IMR-90 (cell line): ENCODE data around the gene KITLG. TPM values are rescaled to one million over a fixed set of nuclear protein-coding genes. Genes with fewer than 3 reads are reported as not detected.

Experiments
- ATAC-seq: fragments of 200-7000 bp; cut with Tn5 transposase; 2 replicates; pipeline ENCODE4 v1.9.1; 2020; ENCODE audit warnings: low read depth, mild to moderate bottlenecking, moderate library complexity
- BruUV-seq: library from RNA; stranded (reverse); fragments of 400-500 nt; replicated peaks from 2 replicates; lab custom pipeline; 2021; lab: Mats Ljungman, UMichigan
- CTCF ChIA-PET: fragments of 300-600 bp; formaldehyde crosslinking; extraction: SDS; loops from one replicate; lab custom pipeline; 2021; ENCODE audit warnings: antibody characterized with exemption; lab: Yijun Ruan, JAX
- POLR2A ChIA-PET: fragments of 300-600 bp; sonication (Branson Sonifier 250); formaldehyde crosslinking; loops from one replicate; lab custom pipeline; 2022; ENCODE audit warnings: antibody characterized with exemption; ENCODE audit not compliant: unreplicated experiment; lab: Charles Lee
- DNase-seq: peaks from one replicate; pipeline ENCODE4 v3.0.0; 2013
- H2AFZ ChIP-seq: replicated peaks from 2 replicates; pipeline ENCODE3; 2013; ENCODE audit warnings: low read length, mild to moderate bottlenecking; ENCODE audit not compliant: poor library complexity
- H2AK5ac ChIP-seq: 2 replicates; pipeline ENCODE4 v1.6.1; 2013; ENCODE audit warnings: low read depth, low read length, inconsistent platforms
- H2AK9ac ChIP-seq: replicated peaks from 2 replicates; pipeline ENCODE3; 2013; ENCODE audit warnings: mild to moderate bottlenecking, low read depth, low read length, moderate library complexity; ENCODE audit not compliant: poor library complexity
- H2BK120ac ChIP-seq: 2 replicates; pipeline ENCODE4 v1.6.1; 2013; ENCODE audit warnings: low read depth, low read length, inconsistent platforms
- H2BK15ac ChIP-seq: 3 replicates; pipeline ENCODE4 v1.6.1; 2013; ENCODE audit warnings: low read depth, low read length, inconsistent platforms
- H2BK20ac ChIP-seq: 2 replicates; pipeline ENCODE4 v1.6.1; 2013; ENCODE audit warnings: low read depth, mild to moderate bottlenecking, inconsistent platforms, low read length, moderate library complexity
- H2BK5ac ChIP-seq: 2 replicates; pipeline ENCODE4 v1.6.1; 2013; ENCODE audit warnings: mild to moderate bottlenecking, low read depth, low read length, inconsistent platforms; ENCODE audit not compliant: poor library complexity, severe bottlenecking
- H3K14ac ChIP-seq: replicated peaks from 2 replicates; pipeline ENCODE4 v1.6.1; 2013; ENCODE audit warnings: low read depth, low read length, inconsistent platforms
- H3K18ac ChIP-seq: 2 replicates; pipeline ENCODE4 v1.6.1; 2013; ENCODE audit warnings: low read depth, low read length, control low read depth
- H3K23ac ChIP-seq: 2 replicates; pipeline ENCODE4 v1.6.1; 2013; ENCODE audit warnings: low read depth, low read length, inconsistent platforms
- H3K27ac ChIP-seq: 2 replicates; pipeline ENCODE4 v1.5.1; 2013; ENCODE audit warnings: mild to moderate bottlenecking, control low read depth, low read length; ENCODE audit not compliant: insufficient read depth
- H3K27me3 ChIP-seq: 2 replicates; pipeline ENCODE4 v1.6.1; 2013; ENCODE audit warnings: low read length; ENCODE audit not compliant: control insufficient read depth, insufficient read depth
- H3K36me3 ChIP-seq: 2 replicates; pipeline ENCODE4 v1.6.1; 2013; ENCODE audit warnings: low read length, mixed read lengths; ENCODE audit not compliant: control insufficient read depth, insufficient read depth
- H3K4ac ChIP-seq: 2 replicates; pipeline ENCODE4 v1.6.1; 2013; ENCODE audit warnings: low read depth, low read length, inconsistent platforms
- H3K4me1 ChIP-seq: 2 replicates; pipeline ENCODE4 v1.6.1; 2013; ENCODE audit warnings: low read length, mixed read lengths; ENCODE audit not compliant: control insufficient read depth, insufficient read depth
- H3K4me2 ChIP-seq: 2 replicates; pipeline ENCODE4 v1.6.1; 2013; ENCODE audit warnings: low read depth, mild to moderate bottlenecking, control low read depth, low read length, moderate library complexity
- H3K4me3 ChIP-seq: 2 replicates; pipeline ENCODE4 v1.5.1; 2013; ENCODE audit warnings: low read depth, mild to moderate bottlenecking, control low read depth, low read length, moderate library complexity; ENCODE audit not compliant: insufficient read depth
- H3K56ac ChIP-seq: 2 replicates; pipeline ENCODE4 v1.6.1; 2013; ENCODE audit warnings: low read length, inconsistent platforms; ENCODE audit not compliant: insufficient read depth; ENCODE audit errors: extremely low read depth
- H3K79me1 ChIP-seq, 2 experiments: 2 replicates each; pipeline ENCODE4 v1.6.1; 2013; ENCODE audit warnings: low read length in 2 of 2, inconsistent platforms in 1 of 2, low read depth in 1 of 2
- H3K9ac ChIP-seq: 2 replicates; pipeline ENCODE4 v1.6.1; 2013; ENCODE audit warnings: low read depth, low read length, control low read depth
- H3K9me1 ChIP-seq: 2 replicates; pipeline ENCODE4 v1.6.1; 2013; ENCODE audit warnings: low read length, inconsistent platforms; ENCODE audit not compliant: insufficient read depth
- H3K9me3 ChIP-seq: 2 replicates; pipeline ENCODE4 v1.6.1; 2013; ENCODE audit warnings: low read length; ENCODE audit not compliant: control insufficient read depth, insufficient read depth
- H4K20me1 ChIP-seq: 2 replicates; pipeline ENCODE4 v1.6.1; 2013; ENCODE audit warnings: low read length, inconsistent platforms; ENCODE audit not compliant: insufficient read depth
- H4K5ac ChIP-seq: 2 replicates; pipeline ENCODE4 v1.6.1; 2013; ENCODE audit warnings: mild to moderate bottlenecking, low read depth, low read length, control low read depth
- H4K8ac ChIP-seq, 2 experiments: 2 replicates each; pipeline ENCODE4 v1.6.1; 2013; ENCODE audit warnings: low read depth in 2 of 2, low read length in 2 of 2, control low read depth in 1 of 2, inconsistent platforms in 1 of 2
- H4K91ac ChIP-seq: 2 replicates; pipeline ENCODE4 v1.6.1; 2013; ENCODE audit warnings: low read depth, low read length, inconsistent platforms; ENCODE audit not compliant: insufficient read depth
- CEBPB ChIP-seq: IDR thresholded peaks from 2 replicates; pipeline ENCODE4 v1.6.1; 2012; ENCODE audit warnings: low read depth, low read length, improper control_type of control experiment
- RAD21 ChIP-seq: IDR thresholded peaks from 2 replicates; pipeline ENCODE4 v1.6.1; 2012; ENCODE audit warnings: low read length, improper control_type of control experiment
- WGBS, 2 experiments: methylation state at CpG; one replicate each; pipeline versions ENCODE4 v1.1.5 to v1.1.7; 2013; ENCODE audit warnings: missing lambda C conversion rate in 2 of 2; ENCODE audit not compliant: insufficient read length in 1 of 2; ENCODE audit errors: extremely low coverage in 2 of 2; 5-methylcytosine and 5-hydroxymethylcytosine counted together
- dilution Hi-C: fragments of 300-500 bp; cut with HindIII; formaldehyde crosslinking; loops from one replicate; pipeline ENCODE4 v1.14.3; 2018; ENCODE audit warnings: low sequenced_read_pairs; ENCODE audit not compliant: unreplicated experiment
- in situ Hi-C: fragments of 300-500 bp; cut with MboI; formaldehyde crosslinking; loops from 3 replicates; pipeline ENCODE4 v1.14.3; 2019; ENCODE audit warnings: low sequenced_read_pairs, inconsistent platforms, mixed read lengths
- intact Hi-C: fragments of 100-400 bp; cut with micrococcal nuclease; formaldehyde crosslinking; loops from 2 replicates; pipeline ENCODE4 v1.10.0; 2022
- polyA plus RNA-seq, 3 experiments: library from polyadenylated mRNA; depleted of rRNA; stranded (reverse); fragments of >200 nt; gene quantifications; 2 replicates each; pipeline ENCODE4 v1.2.3, GENCODE V29; 2012; ENCODE audit warnings: low replicate concordance in 1 of 3
- total RNA-seq: library from RNA; depleted of rRNA; stranded (reverse); fragments of >200 nt; gene quantifications from 2 replicates; pipeline ENCODE4 v1.2.3, GENCODE V29; 2012

The KITLG gene
- total and polyA plus RNA-seq, 2 of the 4 experiments (the other 2 are of a cell fraction): 14.5 to 87.5 TPM

- H2AFZ ChIP-seq: no peak overlapping the region
- H3K27me3 ChIP-seq: no peaks in the 10 kb centered on the region
- no peak overlapping the region for H3K27ac ChIP-seq
- peak overlapping the region in 1 of 2 experiments; percentile 37; a peak in 1 of 4 replicates for H4K8ac ChIP-seq
- in situ Hi-C loops: no loop called here
- peak overlapping the region; percentile 8; the same call in 1 of the 2 replicates for H3K4ac ChIP-seq
- peak overlapping the region; percentile 36; the same call in 1 of the 3 replicates for H2BK15ac ChIP-seq
- H3K56ac ChIP-seq: no peak overlapping the region
- dilution Hi-C loops: no loop called here
- peak overlapping the region; percentile 47 for H2BK5ac ChIP-seq
- H3K18ac ChIP-seq: peak overlapping the region; percentile 60; the same call in 1 of the 2 replicates
- H4K20me1 ChIP-seq: no peaks in the 10 kb centered on the region; the same call in 1 of the 2 replicates
- ChIA-PET POLR2A (no interaction called here), CTCF (interaction anchor here (1.6 kb wide), 1 partner anchor 440 kb away, joined by 5 read pairs; no protein-coding TSS in a partner anchor)
- H3K9me3 ChIP-seq: no peaks in the 10 kb centered on the region
- TF ChIP-seq RAD21 (no peak), CEBPB (peak; percentile 86)
- peaks cover 9% of the 10 kb centered on the region for H3K4me1 ChIP-seq
- peak overlapping the region; percentile 13 for H2BK120ac ChIP-seq
- peak overlapping the region; percentile 10; the same call in 1 of the 2 replicates for H2BK20ac ChIP-seq
- no peak overlapping the region for H4K5ac ChIP-seq
- H2AK9ac ChIP-seq: no peak overlapping the region
- peaks cover 18 to 67% of the 10 kb centered on the region in 2 experiments; a peak in 3 of 4 replicates for H3K79me1 ChIP-seq
- DNase-seq: peak; percentile 64
- 13% methylated on average over 1 of the region's 3 CpGs; no CpG with 5 or more reads in 1 of the 2 experiments for WGBS, 2 experiments
- H3K9me1 ChIP-seq: peaks cover 8% of the 10 kb centered on the region
- no TSS peak for BruUV-seq
- H3K23ac ChIP-seq: peak overlapping the region; percentile 35; the same call in 1 of the 2 replicates
- no peaks in the 10 kb centered on the region; the same call in 1 of the 2 replicates for H3K36me3 ChIP-seq
- no peak overlapping the region for H3K4me3 ChIP-seq
- no peak overlapping the region for H4K91ac ChIP-seq
- peak; percentile 63 for ATAC-seq
- peak overlapping the region; percentile 57; the same call in 1 of the 2 replicates for H3K4me2 ChIP-seq
- intact Hi-C loops: no loop called here
- H3K14ac ChIP-seq: 0 out of 2 replicates have a peak overlapping the region, but pooled peaks have one; percentile 17
- H3K9ac ChIP-seq: no peak overlapping the region; the same call in 1 of the 2 replicates
- no peak overlapping the region; the same call in 1 of the 2 replicates for H2AK5ac ChIP-seq
Observed at GRCh38 chr12:88553941-88554658, 26.2 kb downstream of the KITLG start.
